Non-pigmented ciliary epithelial cell (primary cell): ENCODE results near the gene ASB2.

Experiments used
- DNase-seq: peaks from one replicate; pipeline ENCODE4 v3.0.0-alpha.2; 2010; ENCODE audit warnings: low read depth

Gene ASB2

DNA sequence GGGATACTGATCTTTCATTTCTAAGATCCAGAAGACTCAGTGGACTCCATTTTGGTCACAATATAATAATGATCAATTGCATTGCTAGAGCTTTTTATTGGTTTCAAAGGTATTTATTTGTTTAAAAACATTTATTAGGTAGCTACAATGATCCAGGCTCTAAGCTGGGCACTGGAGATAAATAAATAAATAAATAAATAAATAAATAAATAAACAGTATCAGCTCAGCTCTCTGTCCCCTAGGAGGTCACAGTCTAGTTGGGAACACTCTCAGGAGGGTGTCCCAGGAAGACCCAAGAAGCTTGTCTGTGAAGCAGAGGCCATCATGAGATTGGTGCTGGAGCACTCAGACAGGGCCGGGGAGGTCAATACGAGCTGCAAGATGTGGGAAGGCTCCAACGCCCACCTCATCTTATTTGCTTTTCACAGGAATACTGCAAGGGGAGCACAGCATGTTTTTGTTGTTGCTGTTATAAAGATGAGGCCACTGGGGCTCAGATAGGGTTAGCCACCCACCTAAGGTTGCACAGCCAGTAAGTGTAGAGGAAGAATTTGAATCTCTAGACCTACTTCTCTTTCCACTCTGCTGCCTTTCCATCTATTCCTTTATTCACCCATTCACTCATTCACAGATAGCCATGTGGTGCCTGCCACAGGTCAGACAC, 15.5 kb downstream of the ASB2 start:
- DNase-seq = no peak

DNA sequence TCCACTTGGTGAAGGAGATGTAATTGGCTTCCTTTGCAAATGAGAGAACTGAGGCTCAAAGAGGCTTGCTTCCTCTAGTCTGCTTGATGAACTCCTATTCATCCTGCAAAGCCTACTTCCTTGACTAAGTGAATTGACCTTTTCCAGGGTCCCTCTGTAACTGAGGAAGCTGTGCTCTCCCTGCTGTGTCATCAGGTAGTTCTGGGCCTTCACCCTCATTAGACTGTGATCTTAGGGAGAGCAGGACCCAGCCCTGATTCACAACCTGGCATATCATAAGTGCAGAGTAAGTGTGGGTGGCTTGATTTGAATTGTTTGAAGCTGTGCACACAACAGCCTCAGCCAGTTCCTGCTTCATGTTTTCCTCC, 16.3 kb downstream of the ASB2 start:
- DNase-seq = no peak

DNA sequence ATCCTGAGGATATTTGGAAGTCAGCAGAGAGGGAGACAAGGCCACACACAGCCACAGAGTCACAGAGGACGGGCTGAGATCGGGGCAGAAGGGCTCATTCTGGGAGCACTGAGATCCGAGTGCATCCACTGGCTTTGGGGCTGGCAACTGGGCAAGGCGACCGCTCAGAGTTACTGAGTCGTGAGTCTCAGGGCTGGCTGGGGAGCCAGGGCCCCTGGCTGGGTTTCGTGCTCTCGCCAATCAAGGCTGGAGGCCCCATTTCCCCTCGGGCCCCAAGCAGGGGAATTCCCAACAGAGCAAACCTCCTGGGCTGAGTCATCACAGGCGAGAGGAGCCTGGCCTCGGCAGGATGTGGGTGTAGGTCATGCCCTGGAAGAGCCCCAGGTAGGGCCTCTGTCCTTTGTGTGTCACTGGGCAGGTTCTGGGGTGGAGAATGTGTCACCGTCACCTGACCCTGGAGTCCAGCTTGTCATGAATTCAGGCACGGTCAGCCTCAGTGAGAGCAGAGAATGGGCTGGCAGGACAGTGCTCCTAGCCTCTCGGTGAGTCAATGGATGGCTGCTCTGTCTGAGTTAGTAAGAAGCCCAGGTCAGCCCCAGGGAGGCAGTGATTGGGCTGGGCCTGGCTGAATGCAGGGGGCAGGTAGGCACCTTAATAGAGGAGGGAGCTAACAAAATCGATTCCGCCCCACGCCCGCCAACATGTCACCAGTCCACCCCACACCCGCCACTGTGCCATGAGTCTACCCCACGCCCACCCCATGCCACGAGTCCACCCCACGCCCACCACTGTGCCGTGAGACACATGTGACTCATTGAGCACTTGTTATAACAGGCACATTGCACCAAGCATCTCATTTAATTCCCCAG, 16.9 kb downstream of the ASB2 start:
- DNase-seq = peak; percentile 65

DNA sequence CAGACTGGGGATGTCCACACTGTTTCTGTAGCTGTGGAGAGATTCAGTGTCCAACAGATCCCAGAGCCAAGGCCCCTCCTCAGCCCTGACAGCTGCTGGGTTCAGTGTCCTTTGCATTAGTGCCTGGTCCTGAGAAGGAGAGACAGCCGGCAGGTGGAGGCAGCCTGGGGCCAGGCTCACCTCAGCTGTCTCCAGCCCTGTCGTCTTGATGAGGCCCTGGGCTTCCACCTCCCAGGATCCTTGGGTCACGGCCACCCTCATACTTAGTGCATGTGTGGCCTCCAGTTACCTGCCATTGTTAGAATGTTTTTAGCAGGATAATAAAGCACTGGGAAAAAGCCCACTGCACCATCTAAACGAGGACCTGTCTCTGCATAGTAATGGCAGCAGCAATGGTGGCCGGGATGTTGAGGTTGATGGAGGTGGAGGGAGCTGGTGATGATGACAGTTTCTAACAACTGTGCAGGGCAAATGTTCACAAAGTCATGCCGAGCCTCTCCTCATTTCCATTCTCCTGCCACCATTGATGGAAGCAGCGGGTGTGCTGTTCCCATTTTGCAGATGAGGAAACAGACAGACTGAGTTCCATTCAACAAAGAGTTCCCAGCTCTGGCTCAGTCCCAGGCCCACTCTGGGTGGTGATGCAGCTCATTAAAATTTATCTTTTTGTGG, 17.7 kb downstream of the ASB2 start:
- no peak for DNase-seq

DNA sequence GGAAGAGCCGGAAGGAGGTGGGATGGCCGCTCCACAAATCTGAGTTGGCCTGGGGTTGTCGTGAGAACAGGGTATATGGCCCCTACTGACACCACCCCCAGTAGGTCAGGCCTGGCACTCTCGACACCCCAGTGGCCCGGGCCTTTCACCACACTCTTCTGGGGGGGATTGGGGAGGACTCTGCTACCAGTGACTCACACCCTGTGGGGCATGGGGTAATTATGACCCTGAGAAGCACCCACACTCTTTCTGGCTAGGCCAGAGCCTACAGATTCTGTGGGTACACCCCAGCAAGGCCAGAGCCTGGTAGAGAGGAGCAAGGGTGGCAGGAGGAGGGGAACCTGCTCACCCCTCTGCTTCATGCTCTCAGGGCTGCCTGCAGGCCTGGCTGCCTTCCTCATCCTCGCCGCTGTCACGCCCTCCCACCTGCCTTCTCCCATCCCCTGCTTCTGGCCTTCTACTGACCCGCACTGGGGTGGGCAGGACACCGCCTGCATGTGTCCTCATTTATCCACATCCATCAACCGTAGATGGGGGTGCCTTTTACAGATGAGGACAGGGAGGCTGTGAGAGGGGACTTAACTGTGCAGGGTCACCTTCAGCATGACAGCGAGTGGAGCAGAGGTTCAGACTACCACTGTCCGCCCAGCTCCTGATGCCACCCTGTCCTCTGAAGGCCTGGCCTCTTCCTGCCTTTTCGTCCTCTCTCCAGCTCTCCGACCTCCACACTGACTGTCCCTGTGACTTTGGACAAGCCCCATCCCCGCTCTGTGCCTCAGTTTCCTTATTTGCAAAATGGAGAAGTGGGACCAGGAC, 18.4 kb downstream of the ASB2 start:
- no peak for DNase-seq

DNA sequence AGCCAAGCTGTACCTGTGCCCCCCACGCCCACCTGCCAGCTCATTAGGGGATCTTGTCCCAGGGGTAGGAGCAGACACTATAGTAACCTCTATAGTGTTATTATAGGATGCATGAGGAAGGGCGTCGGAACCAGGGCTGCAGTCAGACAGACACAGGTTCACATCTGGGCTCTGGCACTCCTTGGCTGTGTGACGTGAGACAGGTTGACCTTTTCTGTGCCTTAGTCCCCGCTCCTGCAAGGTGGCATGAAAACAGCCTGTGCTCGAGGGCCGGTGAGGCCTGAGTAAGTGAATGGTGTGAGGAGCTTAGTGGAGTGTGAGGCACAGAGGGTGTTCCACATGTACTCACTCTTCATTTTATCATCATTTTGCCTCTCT, 19.0 kb downstream of the ASB2 start:
- no peak for DNase-seq

DNA sequence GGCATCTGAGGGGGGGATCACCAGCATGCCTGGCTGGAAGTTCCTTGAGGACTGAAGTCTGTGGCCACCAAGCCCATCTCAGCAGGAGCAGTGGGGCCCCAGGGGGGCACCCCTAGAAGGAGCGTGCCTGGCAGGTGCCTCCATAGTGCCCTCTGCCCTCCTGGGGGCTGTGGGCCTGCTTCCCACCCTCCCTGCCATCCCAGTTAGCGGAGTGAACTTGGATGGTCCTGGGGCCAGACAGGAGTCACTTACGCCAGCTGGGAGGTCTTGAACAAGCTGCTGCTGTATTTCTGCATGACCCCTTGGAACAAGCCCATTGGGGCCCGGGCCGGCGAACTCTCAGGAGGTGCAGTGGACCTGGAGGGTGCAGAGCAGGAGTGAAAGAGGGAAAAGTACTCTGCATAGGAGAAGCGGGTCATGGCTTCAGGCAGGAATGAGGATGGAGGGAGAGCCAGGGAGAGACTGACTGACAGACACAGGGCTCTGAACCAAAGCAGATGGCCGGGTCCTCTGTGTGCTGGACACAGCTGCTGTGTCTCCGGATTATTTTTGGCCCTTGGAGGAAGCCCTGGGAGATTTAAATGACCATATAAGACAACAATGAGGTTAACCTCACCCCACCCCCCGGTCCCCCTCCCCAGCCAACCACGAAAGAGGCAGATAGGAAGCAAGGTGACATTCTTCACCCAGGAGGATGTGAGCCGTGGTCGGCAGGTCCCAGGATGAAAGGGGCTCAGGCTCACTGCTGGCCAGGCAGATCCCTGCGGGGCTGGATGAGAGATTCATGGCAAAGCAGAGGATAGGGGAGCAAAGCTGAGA, 19.6 kb downstream of the ASB2 start:
- no peak for DNase-seq

DNA sequence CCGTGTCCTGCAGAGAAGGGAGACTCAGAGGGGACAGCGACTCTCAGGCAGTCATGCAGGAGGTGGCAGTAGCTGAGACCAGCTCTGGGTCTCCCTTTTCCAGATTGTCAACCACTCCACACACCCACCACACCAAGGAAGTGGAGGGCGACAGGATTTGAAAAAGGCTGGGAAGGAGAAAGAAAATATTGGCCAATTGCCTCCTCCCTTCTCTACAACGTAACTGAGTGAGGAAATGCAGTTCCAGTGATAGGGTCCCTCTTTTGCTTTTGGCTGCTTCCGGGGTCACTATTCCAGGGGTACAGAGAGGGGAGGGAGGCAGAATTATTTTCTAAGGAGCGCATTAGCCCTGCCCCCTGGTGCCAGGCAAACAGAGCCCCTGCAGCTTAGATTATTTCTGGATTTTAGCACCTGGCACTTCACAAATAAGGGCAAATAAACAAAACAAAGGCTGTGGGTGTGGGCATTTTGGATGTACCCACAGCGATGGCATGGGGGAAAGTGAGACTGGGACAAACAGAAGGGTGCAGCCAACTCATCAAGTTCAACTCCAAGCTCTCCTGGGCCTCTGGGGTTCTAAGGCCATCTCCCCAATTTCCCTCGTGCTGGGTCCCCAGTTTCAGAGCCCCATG, 20.4 kb downstream of the ASB2 start:
- no peak for DNase-seq

DNA sequence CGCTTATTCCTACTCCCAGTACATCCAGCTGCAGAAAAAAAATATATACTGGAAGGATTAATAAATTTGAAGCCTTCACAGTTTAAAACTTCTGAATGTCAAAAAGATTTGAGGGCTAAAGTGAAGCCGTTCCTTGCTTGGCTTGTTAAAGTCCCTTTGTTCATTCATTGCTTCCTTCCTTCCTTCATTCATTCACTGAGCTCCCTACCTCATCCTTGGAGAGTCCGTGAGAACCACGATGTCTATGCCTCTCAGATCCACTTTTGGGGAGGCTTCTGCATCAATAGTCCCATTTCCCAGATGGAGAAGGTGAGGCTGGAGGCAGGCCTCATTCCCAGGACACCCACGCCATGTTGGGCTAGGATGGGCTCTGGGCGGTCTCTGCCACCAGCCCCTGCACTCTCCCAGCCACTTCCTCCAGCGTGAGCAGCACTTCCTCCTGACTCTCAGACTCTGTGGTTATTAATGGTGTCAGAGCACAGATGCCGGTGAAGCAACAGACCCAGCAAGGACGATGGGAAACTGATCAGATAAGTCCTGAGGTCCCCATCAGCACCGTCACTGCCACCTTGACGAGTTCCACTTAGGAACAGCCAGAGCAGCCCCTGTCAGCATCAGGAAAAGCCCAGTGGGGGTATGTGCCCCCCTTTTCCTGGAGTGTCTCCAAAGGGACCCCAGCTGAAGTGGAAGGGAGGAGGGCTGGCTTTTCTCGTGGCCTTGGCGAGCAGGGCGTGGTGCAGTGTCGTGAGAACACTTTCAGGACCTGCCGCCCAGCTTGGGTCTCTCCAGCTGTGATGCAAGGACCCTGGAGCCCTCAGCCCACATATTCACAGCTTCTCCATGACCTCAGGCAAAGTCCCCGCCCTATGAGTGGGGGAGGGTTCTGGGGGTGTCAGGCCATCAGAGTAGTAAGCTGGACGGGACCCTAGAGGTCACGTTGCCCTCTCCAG, 21.2 kb downstream of the ASB2 start:
- DNase-seq = no peak

DNA sequence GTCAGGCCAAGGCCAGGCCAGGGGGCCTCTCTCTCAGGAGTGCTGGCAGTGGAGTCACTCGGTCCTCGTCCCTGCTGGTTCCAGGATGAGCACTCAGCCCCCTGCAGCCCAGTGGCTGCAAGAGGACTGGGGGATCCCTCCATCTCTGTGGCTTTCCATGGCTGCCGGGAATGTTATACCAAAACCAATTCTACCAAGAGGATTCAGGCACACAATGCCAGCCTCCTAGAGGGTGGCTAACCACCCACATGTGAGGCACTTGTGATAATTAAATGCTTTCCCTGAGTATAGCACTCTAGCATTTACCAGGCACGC, 21.9 kb downstream of the ASB2 start:
- no peak for DNase-seq

DNA sequence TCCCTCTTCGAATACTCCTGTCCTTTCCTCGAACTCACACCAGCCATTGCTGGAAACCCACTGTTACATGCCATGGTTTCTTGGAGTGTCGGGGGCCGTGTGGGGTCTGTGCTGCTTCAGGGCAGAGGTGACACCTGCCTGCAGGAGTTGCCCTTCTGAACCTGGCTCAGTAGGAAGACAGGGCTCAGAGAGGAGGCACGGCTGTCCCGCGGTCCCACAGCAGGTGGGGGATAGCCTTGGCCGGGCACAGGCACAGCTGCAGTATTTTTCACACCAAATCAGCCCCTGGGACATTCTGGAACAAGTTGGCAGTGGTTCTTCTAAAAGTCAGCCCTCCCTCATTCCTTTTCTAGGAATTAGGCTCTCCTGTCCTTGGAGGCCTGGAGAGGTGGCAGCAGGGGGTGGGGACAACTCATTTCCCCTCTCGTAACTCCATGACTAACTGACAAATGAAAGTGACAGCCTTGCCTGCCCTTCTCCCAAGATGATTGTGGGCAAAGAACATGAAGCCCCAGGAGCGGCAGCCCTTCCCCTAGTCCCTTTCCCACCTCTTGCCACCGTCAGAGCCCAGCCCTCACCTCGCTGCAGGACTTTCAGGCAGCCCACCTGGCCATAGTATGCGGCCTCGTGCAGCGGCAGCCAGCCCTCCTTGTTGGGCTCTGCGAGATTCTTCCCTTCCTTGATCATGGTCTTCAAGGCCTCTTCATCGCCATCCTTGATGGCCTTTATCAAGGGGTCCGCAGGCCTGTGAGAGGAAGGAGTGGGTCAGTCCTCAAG, 22.4 kb downstream of the ASB2 start:
- DNase-seq = no peak

DNA sequence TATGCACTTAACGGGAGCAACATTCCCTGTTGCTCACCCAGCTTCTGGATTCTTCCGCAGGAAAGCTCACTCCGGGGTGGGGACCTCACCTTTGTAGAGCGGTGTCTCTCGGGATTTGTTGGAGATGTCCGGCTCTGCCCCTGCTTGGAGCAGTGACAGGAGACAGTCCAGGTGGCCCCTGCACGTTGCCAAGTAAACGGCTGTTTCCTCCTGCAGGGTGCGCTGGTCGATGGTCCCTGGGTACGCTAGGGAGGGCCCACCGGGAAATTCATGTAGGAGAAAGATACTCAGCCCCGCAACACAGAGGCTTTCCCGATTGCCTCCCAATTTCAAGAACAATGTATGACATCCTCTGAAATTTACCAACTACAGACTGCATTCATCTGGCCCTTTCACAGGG, 23.1 kb downstream of the ASB2 start:
- DNase-seq = no peak

DNA sequence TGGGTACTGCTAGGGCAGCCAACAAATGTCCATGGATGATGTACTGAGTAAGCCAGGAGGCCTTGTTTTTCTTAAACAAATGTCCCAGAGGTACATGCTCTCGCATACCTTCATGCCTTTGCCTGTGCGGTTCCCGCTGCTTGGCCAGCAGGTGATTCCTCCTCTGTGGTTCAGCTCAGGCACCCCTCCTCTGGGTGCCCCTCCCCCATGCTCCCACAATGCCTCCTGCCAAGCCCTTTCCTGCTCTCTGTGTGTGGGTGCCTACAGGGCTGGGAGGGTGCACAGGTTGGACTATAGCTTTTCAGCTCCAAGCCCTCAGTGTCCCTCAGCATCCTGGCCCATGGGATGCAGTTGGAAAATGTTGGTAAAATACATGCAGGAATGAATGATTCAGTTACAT, 23.5 kb downstream of the ASB2 start:
- no peak for DNase-seq

DNA sequence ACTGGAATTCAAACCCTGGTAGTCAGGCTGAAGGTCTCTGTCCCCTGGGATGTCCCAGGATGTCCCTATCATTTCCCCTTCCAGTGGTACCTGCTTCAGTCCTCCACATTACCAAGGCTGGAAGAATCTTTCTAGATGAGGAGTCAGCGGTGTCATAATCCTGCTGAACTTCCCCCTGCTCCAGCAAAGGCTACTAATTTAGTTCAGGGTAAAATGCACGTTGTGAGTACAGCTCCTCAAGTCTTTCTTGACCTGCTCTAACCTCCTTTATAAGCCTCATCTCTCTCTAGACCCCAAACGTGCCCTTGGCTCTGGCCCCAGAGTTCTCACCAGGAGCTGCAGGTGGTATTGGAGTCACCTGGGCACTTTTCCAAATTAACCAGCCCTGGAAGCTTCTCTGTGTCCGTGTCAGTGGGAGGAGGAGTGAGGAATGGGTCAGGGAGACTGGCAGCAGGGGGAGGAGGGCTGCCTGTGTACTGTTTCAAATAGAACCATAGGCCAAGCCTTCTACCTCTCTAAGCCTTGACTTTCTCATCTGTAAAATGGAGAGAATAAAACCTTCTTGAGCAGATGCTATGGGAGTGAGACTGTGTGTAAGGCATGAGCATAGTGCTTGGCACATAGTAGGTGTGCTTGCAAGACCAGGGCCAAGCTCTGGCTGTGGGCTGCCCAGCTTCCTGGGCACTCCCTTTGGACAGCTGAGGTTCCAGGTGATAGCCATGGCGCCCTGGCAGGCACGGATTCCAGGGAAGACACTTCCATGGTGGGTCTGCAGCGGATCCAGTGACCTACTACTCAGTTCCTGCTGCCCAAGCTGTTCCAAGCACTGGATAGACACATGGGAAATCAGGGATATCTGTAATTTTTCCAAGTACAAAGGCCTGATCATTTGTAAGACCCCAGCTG, 24.5 kb downstream of the ASB2 start:
- no peak for DNase-seq

DNA sequence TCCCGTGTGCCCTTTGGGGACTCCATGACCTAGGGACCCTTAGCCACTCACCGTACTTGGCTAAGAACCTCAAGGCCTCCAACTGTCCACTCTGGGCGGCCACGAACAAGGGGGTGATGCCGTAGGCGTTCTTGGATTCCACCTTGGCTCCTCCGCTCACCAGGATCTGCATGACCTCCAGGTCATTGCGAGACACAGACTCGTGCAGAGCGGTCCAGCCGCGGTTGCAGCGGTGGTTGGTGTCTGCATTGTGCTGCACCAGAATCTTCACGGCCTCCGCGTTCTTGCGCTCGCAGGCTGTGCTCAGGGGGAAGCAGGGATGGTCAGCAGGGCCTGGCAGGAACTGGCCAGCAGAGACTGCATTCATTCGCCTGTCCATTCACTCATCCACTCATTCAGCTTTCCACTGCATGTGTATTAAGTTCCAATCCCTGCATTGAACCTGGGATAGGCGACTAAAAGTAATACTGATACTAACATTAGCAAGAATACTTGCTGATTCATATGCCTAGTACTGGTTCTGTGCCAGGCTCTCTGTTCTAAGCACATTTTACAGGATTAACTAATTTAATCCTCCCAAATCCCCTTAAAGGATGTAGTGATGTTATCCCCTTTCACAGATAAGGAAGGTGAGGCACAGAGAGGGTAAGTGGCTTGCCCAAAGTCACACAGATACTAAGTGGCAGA, 25.3 kb downstream of the ASB2 start:
- DNase-seq = no peak

DNA sequence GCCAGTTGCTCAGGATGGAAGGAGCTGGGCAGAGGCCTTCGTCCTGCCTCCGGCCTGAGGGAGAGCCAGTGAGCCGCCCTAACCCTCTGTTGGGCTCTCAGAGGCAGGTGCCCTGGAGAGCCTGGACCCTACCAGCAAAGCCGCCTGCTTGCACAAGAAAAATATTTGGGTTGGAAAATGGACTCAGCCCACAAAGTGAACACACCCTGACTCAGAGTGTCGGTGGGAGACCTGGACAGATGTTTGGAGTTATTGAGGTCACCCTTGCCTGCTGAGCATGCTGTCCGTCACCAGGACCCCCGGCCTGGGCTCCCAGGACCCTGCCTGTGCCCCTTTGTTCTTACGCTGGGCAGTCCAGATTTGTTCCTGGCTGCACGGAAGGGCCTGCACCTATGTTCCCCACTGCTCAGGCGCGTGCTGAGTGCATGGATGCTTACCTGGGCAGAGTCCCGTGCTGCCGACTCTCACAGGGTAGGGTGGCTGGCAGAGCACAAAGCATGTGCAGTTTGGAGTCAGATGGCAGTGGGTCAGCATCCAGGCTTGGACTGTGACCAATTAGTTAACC, 26.8 kb downstream of the ASB2 start:
- no peak for DNase-seq

DNA sequence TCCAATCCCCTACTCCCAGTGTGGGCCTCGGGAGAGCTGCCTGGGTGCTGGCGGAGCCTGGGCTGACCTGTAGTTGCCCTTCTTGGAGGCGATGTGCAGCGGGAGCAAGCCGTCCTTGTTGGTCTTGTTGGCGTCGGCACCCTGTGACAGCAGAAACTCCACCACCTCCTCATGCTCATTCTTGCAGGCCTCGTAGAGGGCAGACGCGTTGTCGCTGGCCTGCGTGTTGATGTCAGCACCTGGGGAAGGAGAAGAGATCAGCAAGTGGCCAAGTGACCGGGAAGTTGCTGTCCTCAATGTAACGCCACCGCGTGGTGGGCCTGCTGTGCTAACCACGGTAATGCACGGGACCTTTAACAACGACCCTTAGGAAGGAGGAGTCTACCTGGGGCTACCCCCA, 29.1 kb downstream of the ASB2 start:
- DNase-seq = no peak
